Mesothelial cell of epicardium (in vitro differentiated cells): ENCODE data around the gene EXOC3L4. TPM values are rescaled to one million over a fixed set of nuclear protein-coding genes. Genes with fewer than 3 reads are reported as not detected.

Experiments used
- DNase-seq, 2 experiments: peaks; one replicate each; pipeline ENCODE4 v3.0.0; 2021; ENCODE audit warnings: low spot score in 2 of 2; ENCODE audit not compliant: unreplicated experiment in 2 of 2
- H3K27ac Mint-ChIP-seq: 2 replicates; pipeline ENCODE4 v1.8.0; 2021; ENCODE audit warnings: mixed read lengths
- H3K27me3 Mint-ChIP-seq: 2 replicates; pipeline ENCODE4 v1.8.0; 2021; ENCODE audit warnings: low read depth, mixed read lengths
- H3K36me3 Mint-ChIP-seq: 2 replicates; pipeline ENCODE4 v1.8.0; 2021; ENCODE audit warnings: mixed read lengths
- H3K4me1 Mint-ChIP-seq: 2 replicates; pipeline ENCODE4 v1.8.0; 2021; ENCODE audit warnings: mixed read lengths
- H3K4me3 Mint-ChIP-seq: 2 replicates; pipeline ENCODE4 v1.8.0; 2021; ENCODE audit warnings: mild to moderate bottlenecking, moderate library complexity, mixed read lengths
- H3K9me3 Mint-ChIP-seq: 2 replicates; pipeline ENCODE4 v1.8.0; 2021; ENCODE audit warnings: mixed read lengths
- total RNA-seq: library from RNA; stranded (reverse); gene quantifications from 3 replicates; pipeline ENCODE4 v1.2.1, GENCODE V29; 2021
- TF ChIP-seq, protein P1 (sequence below): fragments of 200-600 bp; sonication (generic); IDR thresholded peaks from one replicate; pipeline ENCODE4 v1.5.0; 2021; ENCODE audit warnings: antibody characterized with exemption; ENCODE audit not compliant: unreplicated experiment

Gene EXOC3L4
- total RNA-seq, 1 donor from 2014 or later = not detected

DNA sequence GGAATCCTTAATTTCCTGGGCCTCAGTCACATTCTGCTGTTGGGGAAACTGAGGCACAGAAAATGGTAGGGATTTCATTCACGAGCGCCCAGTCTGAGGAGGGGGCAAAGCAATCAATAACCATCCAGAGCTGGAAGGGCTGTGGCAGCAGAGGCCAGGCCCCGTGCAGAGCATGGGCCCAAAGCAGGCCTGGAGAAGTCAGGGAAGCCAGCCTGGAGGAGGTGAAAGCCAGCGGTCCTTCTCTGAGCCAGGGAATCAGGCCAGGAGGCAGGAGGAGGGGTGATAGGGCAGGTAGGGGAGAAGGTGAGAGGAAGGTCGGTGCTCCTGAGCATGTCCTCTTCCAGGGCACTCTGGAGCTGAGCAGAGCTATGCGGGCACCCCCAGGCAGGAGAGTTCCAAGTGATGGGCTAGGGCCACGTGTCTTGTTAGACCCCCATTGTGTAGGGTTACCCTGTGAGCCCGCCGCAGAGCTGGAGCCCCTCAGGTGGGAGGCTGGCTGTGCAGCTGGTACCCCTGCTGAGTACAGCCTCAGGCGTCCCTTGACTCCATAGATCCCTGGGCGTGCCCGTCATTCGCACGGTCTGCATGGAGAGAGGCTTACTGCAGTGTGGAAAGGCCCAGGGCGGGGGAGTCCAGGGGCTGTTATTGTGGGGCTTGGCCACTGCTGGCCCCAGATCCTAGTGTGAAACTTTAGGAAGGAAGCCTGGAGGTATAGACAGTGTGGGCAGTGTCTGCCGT, 33.5 kb downstream of the EXOC3L4 start:
- TF ChIP-seq, protein P1, sequence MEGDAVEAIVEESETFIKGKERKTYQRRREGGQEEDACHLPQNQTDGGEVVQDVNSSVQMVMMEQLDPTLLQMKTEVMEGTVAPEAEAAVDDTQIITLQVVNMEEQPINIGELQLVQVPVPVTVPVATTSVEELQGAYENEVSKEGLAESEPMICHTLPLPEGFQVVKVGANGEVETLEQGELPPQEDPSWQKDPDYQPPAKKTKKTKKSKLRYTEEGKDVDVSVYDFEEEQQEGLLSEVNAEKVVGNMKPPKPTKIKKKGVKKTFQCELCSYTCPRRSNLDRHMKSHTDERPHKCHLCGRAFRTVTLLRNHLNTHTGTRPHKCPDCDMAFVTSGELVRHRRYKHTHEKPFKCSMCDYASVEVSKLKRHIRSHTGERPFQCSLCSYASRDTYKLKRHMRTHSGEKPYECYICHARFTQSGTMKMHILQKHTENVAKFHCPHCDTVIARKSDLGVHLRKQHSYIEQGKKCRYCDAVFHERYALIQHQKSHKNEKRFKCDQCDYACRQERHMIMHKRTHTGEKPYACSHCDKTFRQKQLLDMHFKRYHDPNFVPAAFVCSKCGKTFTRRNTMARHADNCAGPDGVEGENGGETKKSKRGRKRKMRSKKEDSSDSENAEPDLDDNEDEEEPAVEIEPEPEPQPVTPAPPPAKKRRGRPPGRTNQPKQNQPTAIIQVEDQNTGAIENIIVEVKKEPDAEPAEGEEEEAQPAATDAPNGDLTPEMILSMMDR = no peak
- Mint-ChIP-seq H3K36me3 (peaks cover 1% of the 10 kb centered on the region), H3K27ac (no peak overlapping the region), H3K9me3 (no peaks in the 10 kb centered on the region), H3K4me1 (peaks cover 64% of the 10 kb centered on the region), H3K27me3 (peaks cover 18% of the 10 kb centered on the region), H3K4me3 (peak overlapping the region; percentile 14)
- no peak for DNase-seq

DNA sequence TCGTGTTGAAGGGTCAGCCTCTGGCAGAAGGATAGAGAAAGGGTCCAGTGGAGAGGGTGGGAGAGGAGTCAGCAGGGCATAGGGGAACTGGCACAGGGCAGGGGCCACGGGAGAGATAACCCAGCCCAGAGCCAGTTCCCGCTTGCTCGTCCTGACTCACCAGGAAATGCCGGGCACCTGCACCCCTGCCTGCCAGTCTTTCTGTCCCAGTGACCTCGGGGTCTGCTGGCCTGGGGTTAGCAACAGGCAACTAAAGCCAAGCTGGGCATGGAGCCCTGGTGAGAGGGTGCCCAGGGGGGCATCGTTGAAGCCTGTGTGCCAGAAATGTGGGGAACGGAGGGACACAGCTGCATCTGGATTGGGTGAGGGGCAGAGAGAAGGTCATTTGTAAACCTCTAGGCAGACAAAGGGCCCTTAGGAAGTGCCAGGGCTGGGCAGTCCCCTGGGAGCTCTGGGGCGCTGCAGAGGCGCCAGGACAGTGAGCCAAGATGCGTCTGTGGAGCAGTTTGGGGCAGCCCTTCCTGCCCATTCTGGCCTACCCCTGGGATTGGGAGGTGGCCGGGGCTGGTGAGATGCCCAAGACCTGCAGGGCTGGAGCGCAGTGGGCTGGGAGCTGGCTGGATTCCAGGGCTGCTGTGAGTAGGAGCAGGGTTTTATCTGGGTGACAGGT, 34.2 kb downstream of the EXOC3L4 start:
- Mint-ChIP-seq H3K4me3 (peak overlapping the region; percentile 14), H3K4me1 (peaks cover 64% of the 10 kb centered on the region), H3K27me3 (peaks cover 18% of the 10 kb centered on the region), H3K36me3 (peaks cover 6% of the 10 kb centered on the region), H3K27ac (peak overlapping the region; percentile 3), H3K9me3 (no peaks in the 10 kb centered on the region)
- DNase-seq = no peak
- TF ChIP-seq, protein P1 = no peak

DNA sequence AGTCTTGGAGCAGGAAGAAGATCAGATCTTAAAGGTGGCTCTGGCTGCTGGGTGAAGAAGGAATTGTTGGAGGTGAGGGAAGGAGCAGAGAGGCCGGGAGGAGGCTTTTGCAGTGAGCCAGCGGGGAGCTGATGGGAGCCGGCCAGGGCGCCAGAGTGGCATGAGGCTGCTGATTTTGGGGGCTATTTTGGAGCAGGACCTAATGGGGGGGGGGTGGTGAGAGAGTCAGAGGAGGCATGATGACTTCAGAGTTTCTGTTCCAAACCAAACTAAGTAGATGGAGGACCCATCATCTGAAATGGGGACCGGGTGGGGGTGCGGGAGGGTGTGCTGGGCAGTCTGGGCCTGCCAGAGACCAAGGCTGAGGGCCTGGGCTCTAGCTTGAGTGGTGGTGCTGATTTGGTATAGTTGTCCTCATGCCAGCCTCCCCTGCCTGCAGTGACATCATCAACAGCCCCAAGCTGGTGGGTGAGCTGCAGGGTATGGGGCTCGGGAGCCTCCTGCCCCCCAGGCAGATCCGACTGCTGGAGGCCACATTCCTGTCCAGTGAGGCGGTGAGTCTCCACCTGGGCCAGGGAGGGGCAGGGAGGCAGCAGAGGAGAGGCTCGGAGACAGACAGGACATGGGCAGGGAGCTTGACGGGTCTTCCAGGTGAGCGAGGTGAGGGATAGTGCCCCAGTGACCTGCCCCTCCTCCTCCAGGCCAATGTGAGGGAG, 34.9 kb downstream of the EXOC3L4 start:
- Mint-ChIP-seq H3K4me1 (peaks cover 58% of the 10 kb centered on the region), H3K9me3 (no peaks in the 10 kb centered on the region), H3K36me3 (peaks cover 9% of the 10 kb centered on the region), H3K27me3 (peaks cover 11% of the 10 kb centered on the region), H3K4me3 (no peak overlapping the region), H3K27ac (peak overlapping the region; percentile 3)
- DNase-seq = no peak
- TF ChIP-seq, protein P1 = no peak

DNA sequence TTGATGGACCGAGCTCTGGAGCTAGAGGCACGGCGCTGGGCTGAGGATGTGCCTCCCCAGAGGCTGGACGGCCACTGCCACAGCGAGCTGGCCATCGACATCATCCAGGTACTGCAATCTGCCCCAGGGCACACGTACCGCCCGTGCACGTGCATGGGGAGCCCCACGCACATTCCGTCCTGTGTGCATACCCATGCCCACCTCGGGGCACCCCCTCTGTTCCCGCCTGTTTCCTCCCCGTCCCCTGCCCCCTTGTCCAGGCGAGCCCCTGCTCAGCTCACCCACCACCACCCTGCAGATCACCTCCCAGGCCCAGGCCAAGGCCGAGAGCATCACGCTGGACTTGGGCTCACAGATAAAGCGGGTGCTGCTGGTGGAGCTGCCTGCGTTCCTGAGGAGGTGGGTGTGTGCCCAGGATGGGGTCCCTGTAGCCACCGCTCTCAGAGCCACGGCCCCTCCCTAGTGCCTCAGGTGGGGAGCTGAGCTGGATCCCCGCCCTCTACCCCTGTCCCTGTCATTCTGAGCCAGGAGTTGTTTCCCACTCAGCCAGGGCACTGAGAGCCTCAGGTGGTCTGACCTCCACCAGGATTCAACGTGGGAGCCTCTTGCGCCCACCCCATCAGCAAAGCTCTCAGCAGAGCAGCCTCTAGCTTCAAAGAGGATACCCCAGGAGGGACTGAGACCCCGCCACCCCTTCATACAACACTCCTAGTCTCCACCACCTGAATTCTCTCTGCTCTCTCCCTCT, 35.7 kb downstream of the EXOC3L4 start:
- peak overlapping the region; percentile 95 for H3K27ac Mint-ChIP-seq
- TF ChIP-seq, protein P1 = no peak
- H3K9me3 Mint-ChIP-seq = no peaks in the 10 kb centered on the region
- H3K4me1 Mint-ChIP-seq = peaks cover 57% of the 10 kb centered on the region
- peaks cover 8% of the 10 kb centered on the region for H3K27me3 Mint-ChIP-seq
- DNase-seq = no peak
- peaks cover 14% of the 10 kb centered on the region for H3K36me3 Mint-ChIP-seq
- peak overlapping the region; percentile 38 for H3K4me3 Mint-ChIP-seq

DNA sequence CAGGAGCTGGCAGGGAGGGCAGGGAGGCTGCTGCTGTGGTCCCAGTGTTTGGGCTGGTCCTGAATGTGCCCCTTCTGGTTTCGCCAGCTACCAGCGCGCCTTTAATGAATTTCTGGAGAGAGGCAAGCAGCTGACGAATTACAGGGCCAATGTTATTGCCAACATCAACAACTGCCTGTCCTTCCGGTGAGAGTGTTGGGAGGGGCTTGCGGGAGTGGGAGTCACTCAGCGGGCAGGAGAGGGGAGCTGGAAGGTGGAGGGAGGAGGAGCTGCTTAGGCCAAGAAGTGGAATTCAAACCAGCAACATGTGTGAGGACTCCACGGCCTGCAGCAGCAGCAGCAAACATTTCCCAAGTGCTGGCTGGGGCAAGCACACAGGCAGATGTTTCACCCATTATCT, 36.4 kb downstream of the EXOC3L4 start:
- Mint-ChIP-seq H3K4me1 (peaks cover 54% of the 10 kb centered on the region), H3K9me3 (no peaks in the 10 kb centered on the region), H3K27ac (peak overlapping the region; percentile 95), H3K4me3 (peak overlapping the region; percentile 38), H3K27me3 (peaks cover 4% of the 10 kb centered on the region), H3K36me3 (peaks cover 20% of the 10 kb centered on the region)
- TF ChIP-seq, protein P1 = no peak
- DNase-seq = peak in 1 of 2 experiments; percentile 78
